Osteocyte (in vitro differentiated cells): ENCODE results near the gene SLC25A27. TPM values are rescaled to one million over a fixed set of nuclear protein-coding genes. Genes with fewer than 3 reads are reported as not detected.

Experiments used
- DNase-seq: peaks from one replicate; pipeline ENCODE4 v3.0.0; 2021; ENCODE audit warnings: mixed read lengths; ENCODE audit not compliant: unreplicated experiment; ENCODE audit errors: extremely low spot score
- H3K27ac Mint-ChIP-seq: one replicate; pipeline ENCODE4 v1.8.0; 2021; ENCODE audit warnings: mild to moderate bottlenecking, mixed read lengths; ENCODE audit not compliant: unreplicated experiment
- H3K27me3 Mint-ChIP-seq: one replicate; pipeline ENCODE4 v1.8.0; 2021; ENCODE audit warnings: mixed read lengths; ENCODE audit not compliant: unreplicated experiment
- H3K36me3 Mint-ChIP-seq: one replicate; pipeline ENCODE4 v1.8.0; 2021; ENCODE audit warnings: mixed read lengths; ENCODE audit not compliant: unreplicated experiment
- H3K4me1 Mint-ChIP-seq: one replicate; pipeline ENCODE4 v1.8.0; 2021; ENCODE audit warnings: mixed read lengths; ENCODE audit not compliant: unreplicated experiment
- H3K4me3 Mint-ChIP-seq: one replicate; pipeline ENCODE4 v1.8.0; 2021; ENCODE audit warnings: mild to moderate bottlenecking, moderate library complexity, mixed read lengths; ENCODE audit not compliant: unreplicated experiment
- H3K9me3 Mint-ChIP-seq: one replicate; pipeline ENCODE4 v1.8.0; 2021; ENCODE audit warnings: mixed read lengths; ENCODE audit not compliant: unreplicated experiment
- CTCF ChIP-seq: fragments of 200-600 bp; sonication (generic); IDR thresholded peaks from 2 replicates; pipeline ENCODE4 v1.5.0; 2021; ENCODE audit warnings: antibody characterized with exemption, mild to moderate bottlenecking, moderate library complexity
- total RNA-seq: library from RNA; stranded (reverse); gene quantifications from 2 replicates; pipeline ENCODE4 v1.2.1, GENCODE V29; 2021

The SLC25A27 gene
- total RNA-seq, 1 donor from 2014 or later = 7.6 TPM

DNA sequence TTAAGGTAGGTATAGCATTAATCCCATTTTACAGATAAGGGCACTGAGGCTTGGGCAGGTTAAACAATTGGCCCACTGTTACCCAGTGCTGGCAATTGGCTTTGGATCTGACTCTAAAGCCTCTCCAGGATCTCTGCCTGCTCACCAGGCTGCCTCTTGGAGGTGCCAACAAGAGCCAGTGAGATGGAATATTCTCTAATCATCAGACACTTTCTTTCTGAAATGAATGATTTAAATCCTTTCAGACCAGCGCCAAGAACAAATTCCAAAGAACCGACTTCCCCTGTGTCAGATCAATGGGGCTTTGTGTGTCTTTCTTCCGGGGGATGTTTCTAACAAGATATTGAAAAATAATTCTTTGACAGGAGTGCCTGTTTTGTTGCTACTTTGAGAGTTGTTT lies 23.8 kb upstream of the SLC25A27 start:
- Mint-ChIP-seq H3K9me3 (no peaks in the 10 kb centered on the region), H3K27me3 (peaks cover 36% of the 10 kb centered on the region), H3K4me3 (no peak overlapping the region), H3K36me3 (no peaks in the 10 kb centered on the region), H3K4me1 (peaks cover 3% of the 10 kb centered on the region), H3K27ac (no peak overlapping the region)
- no peak for DNase-seq
- TF ChIP-seq CTCF = no peak

DNA sequence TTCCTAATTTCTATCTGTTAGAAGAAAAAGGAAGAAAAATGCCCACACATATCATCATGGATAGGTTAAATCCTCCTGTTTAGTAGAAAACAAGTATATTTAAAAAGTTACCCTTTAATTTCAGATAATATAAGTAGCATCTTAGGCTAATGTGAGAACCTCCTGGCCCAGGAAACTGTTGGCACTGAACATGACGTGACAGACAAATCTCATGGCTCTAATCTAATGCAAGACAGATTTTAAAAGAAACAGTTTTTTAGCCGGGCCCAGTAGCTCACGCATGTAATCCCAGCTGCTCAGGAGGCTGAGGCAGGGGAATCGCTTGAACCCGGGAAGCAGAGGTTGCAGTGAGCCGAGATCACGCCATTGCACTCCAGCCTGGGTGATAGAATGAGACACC lies 23.1 kb upstream of the SLC25A27 start:
- no peak for DNase-seq
- Mint-ChIP-seq H3K36me3 (no peaks in the 10 kb centered on the region), H3K27me3 (peaks cover 31% of the 10 kb centered on the region), H3K27ac (no peak overlapping the region), H3K9me3 (no peaks in the 10 kb centered on the region), H3K4me3 (no peak overlapping the region), H3K4me1 (peaks cover 3% of the 10 kb centered on the region)
- TF ChIP-seq CTCF = no peak

DNA sequence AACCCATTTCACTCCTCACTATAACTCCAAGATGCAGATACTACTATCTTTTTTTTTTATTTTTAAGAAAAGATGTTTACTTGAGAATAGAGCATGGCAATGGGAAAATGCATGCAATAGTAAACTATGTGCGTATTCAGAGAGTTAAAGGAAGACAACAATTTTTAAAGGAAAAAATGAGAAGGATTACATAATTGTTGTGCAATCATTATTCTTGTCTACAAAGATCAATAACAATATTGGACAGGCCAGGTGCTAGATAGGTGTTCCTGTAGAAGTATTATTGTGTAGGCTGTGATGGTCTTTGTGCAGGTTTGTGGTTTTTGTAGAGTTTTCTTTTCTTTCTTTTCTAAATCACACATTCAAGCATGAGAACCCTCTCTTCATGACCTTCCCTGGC lies 20.7 kb upstream of the SLC25A27 start:
- Mint-ChIP-seq H3K4me3 (no peak overlapping the region), H3K27me3 (peaks cover 25% of the 10 kb centered on the region), H3K4me1 (no peaks in the 10 kb centered on the region), H3K27ac (no peak overlapping the region), H3K36me3 (no peaks in the 10 kb centered on the region), H3K9me3 (no peaks in the 10 kb centered on the region)
- no peak for DNase-seq
- no peak for TF ChIP-seq CTCF

DNA sequence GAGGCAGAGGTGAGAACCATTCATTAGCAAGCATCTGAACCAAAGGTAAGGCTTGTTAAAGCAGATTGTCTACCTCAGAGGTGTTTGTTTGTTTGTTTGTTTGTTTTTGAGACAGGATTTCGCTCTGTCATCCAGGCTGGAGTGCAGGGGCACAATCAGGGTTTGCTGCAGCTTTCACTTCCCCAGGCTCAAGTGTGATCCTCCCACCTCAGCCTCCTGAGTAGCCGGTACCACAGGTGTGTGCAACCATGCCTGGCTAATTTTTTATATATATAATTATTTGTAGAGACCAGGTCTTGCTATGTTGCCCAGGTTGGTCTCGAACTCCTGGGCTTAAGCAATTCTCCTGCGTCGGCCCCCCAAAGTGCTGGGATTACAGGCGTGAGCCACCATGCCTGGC lies 17.3 kb upstream of the SLC25A27 start:
- no peak for TF ChIP-seq CTCF
- H3K36me3 Mint-ChIP-seq = no peaks in the 10 kb centered on the region
- DNase-seq = no peak
- H3K27me3 Mint-ChIP-seq = peaks cover 30% of the 10 kb centered on the region
- H3K4me1 Mint-ChIP-seq = peaks cover 6% of the 10 kb centered on the region
- H3K9me3 Mint-ChIP-seq = no peaks in the 10 kb centered on the region
- no peak overlapping the region for H3K27ac Mint-ChIP-seq
- H3K4me3 Mint-ChIP-seq = no peak overlapping the region

DNA sequence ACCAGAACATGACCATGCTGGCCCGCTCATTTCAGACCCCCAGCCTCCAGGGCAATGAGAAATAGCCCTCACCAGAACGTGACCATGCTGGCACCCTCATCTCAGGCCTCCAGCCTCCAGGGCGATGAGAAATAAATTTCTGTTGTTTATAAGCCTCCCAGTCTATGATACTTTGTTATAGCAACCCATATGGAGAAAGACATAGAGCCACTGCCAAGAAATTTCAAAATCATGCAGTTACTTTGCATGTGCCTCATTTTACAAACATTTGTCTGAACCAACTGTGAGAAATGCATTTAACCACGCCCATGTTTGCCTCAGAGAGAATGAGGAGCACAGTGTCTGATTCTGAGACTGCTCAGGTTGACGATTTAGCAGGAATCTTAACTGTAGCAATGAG lies 15.6 kb upstream of the SLC25A27 start:
- H3K9me3 Mint-ChIP-seq = no peaks in the 10 kb centered on the region
- no peaks in the 10 kb centered on the region for H3K36me3 Mint-ChIP-seq
- no peak for TF ChIP-seq CTCF
- no peak overlapping the region for H3K27ac Mint-ChIP-seq
- peaks cover 6% of the 10 kb centered on the region for H3K4me1 Mint-ChIP-seq
- no peak overlapping the region for H3K4me3 Mint-ChIP-seq
- H3K27me3 Mint-ChIP-seq = peaks cover 17% of the 10 kb centered on the region
- no peak for DNase-seq
